Sigmoid colon (tissue), 7 donors: ENCODE data around the gene ACE. TPM values are rescaled to one million over a fixed set of nuclear protein-coding genes. Genes with fewer than 3 reads are reported as not detected.

Experiments used
- DNase-seq: peaks from one replicate; pipeline ENCODE4 v3.0.0-alpha.2; 2019
- H3K27ac ChIP-seq, 4 donors: fragments of 200-600 bp; sonication (generic); one replicate each; pipeline ENCODE4 v1.5.1; 2016 to 2019; ENCODE audit warnings: mild to moderate bottlenecking in 1 of 4
- H3K27me3 ChIP-seq, 3 donors: fragments of 200-600 bp; sonication (generic); one replicate each; pipeline ENCODE4 v1.5.1; 2019; ENCODE audit warnings: mild to moderate bottlenecking in 1 of 3
- H3K36me3 ChIP-seq, 4 donors: fragments of 200-600 bp; sonication (generic); one replicate each; pipeline ENCODE4 v1.5.1; 2016 to 2019
- H3K4me1 ChIP-seq, 4 donors: fragments of 200-600 bp; sonication (generic); one replicate each; pipeline ENCODE4 v1.5.1; 2017 to 2019
- H3K4me3 ChIP-seq, 4 donors: fragments of 200-600 bp; sonication (generic); one replicate each; pipeline ENCODE4 v1.5.1; 2017 to 2019; ENCODE audit warnings: mild to moderate bottlenecking in 2 of 4, moderate library complexity in 1 of 4
- H3K9me3 ChIP-seq, 4 donors: fragments of 200-600 bp in 3 of 4; sonication (generic) in 3 of 4; one replicate each; pipeline versions ENCODE4 v1.5.1 to v1.6.1; 2013 to 2019
- CTCF ChIP-seq, 4 experiments: fragments of 450-650 bp in 3 of 4; fragments of 200-600 bp in 1 of 4; IDR thresholded peaks; one replicate each; pipeline ENCODE4 v1.5.1; 2016 to 2019; ENCODE audit warnings: antibody characterized with exemption in 4 of 4, mild to moderate bottlenecking in 3 of 4, moderate library complexity in 2 of 4
- EP300 ChIP-seq, 4 donors: sonication (generic); formaldehyde crosslinking; IDR thresholded peaks; one replicate each; pipeline ENCODE4 v1.6.1; 2017; ENCODE audit warnings: antibody characterized with exemption in 4 of 4
- POLR2A ChIP-seq, 2 donors: fragments of 450-650 bp; IDR thresholded peaks; one replicate each; pipeline ENCODE4 v1.6.1; 2016; ENCODE audit warnings: antibody characterized with exemption in 2 of 2, mild to moderate bottlenecking in 2 of 2, moderate library complexity in 2 of 2
- POLR2AphosphoS5 ChIP-seq, 4 donors: sonication (generic); formaldehyde crosslinking; IDR thresholded peaks; one replicate each; pipeline ENCODE4 v1.6.1; 2017; ENCODE audit warnings: antibody characterized with exemption in 4 of 4
- WGBS, 2 donors: extraction: QIAGEN DNeasy Blood & Tissue Kit; methylation state at CpG; one replicate each; pipeline ENCODE4 v1.1.7; 2013; 5-methylcytosine and 5-hydroxymethylcytosine counted together
- intact Hi-C: fragments of 100-400 bp; cut with DNase I; formaldehyde crosslinking; loops from one replicate; pipeline ENCODE4 v1.15.1; 2023
- polyA plus RNA-seq, 3 donors: library from polyadenylated mRNA; stranded (reverse); fragments of 200-250 nt; gene quantifications; one replicate each; pipeline ENCODE4 v1.2.3, GENCODE V29; 2013
- total RNA-seq, 4 donors: library from RNA; depleted of rRNA; stranded (reverse); fragments of >200 nt; gene quantifications; one replicate each; pipeline ENCODE4 v1.1.0, GENCODE V29; 2016
- donor health status: healthy with polysubstance abuse.
- donor health status: Bipolar disorder and iron deficiency.
- donor health status: healthy.

ACE gene
- total and polyA plus RNA-seq, 7 donors = 1.4 to 24.9 (median 2.5) TPM

GRCh38 chr17:63492940-63493339, 16.1 kb downstream of the ACE start:
- H3K4me3 ChIP-seq = no peak overlapping the region
- no peak for DNase-seq
- no peaks in the 10 kb centered on the region for H3K36me3 ChIP-seq
- H3K9me3 ChIP-seq = no peaks in the 10 kb centered on the region
- no peak overlapping the region for H3K27ac ChIP-seq
- TF ChIP-seq EP300 (IDR thresholded peaks at IDR 0.05) (no peak), POLR2A (IDR thresholded peaks at IDR 0.05) (no peak), POLR2AphosphoS5 (IDR thresholded peaks at IDR 0.05) (no peak), CTCF (IDR thresholded peaks at IDR 0.05) (no peak)
- intact Hi-C loops = no loop called here
- H3K4me1 ChIP-seq = no peaks in the 10 kb centered on the region
- 93 to 95% methylated on average over 6 of the region's 6 CpGs for WGBS, 2 donors
- no peaks in the 10 kb centered on the region for H3K27me3 ChIP-seq

- Histone ChIP-seq H3K36me3 (no peaks in the 10 kb centered on the region), H3K27ac (no peak overlapping the region), H3K4me3 (no peak overlapping the region), H3K9me3 (no peaks in the 10 kb centered on the region), H3K4me1 (no peaks in the 10 kb centered on the region), H3K27me3 (no peaks in the 10 kb centered on the region)
- 94% methylated on average over 9 of the region's 9 CpGs for WGBS, 2 donors
- no peak for TF ChIP-seq POLR2A (IDR thresholded peaks at IDR 0.05)
- no peak for TF ChIP-seq EP300 (IDR thresholded peaks at IDR 0.05)
- intact Hi-C loops = no loop called here
- no peak for DNase-seq
Observed at GRCh38 chr17:63493411-63493810, 16.6 kb downstream of the ACE start.

GRCh38 chr17:63494300-63494928, 17.6 kb downstream of the ACE start:
- 93% methylated on average over 12 of the region's 12 CpGs for WGBS, 2 donors
- no peak for TF ChIP-seq POLR2A (IDR thresholded peaks at IDR 0.05)
- no peak for TF ChIP-seq EP300 (IDR thresholded peaks at IDR 0.05)
- no peak for TF ChIP-seq POLR2AphosphoS5 (IDR thresholded peaks at IDR 0.05)
- no peak for TF ChIP-seq CTCF (IDR thresholded peaks at IDR 0.05)
- Histone ChIP-seq H3K9me3 (no peaks in the 10 kb centered on the region), H3K27me3 (no peaks in the 10 kb centered on the region), H3K4me3 (no peak overlapping the region), H3K36me3 (no peaks in the 10 kb centered on the region), H3K4me1 (no peaks in the 10 kb centered on the region), H3K27ac (no peak overlapping the region)
- intact Hi-C loops = no loop called here
- DNase-seq = no peak

GRCh38 chr17:63495491-63495890, 18.6 kb downstream of the ACE start:
- intact Hi-C loops = no loop called here
- H3K4me3 ChIP-seq = no peak overlapping the region
- no peaks in the 10 kb centered on the region for H3K4me1 ChIP-seq
- H3K27ac ChIP-seq = no peak overlapping the region
- WGBS, 2 donors = 76 to 86% methylated on average over 6 of the region's 6 CpGs
- DNase-seq = no peak
- no peaks in the 10 kb centered on the region for H3K9me3 ChIP-seq
- H3K36me3 ChIP-seq = no peaks in the 10 kb centered on the region
- H3K27me3 ChIP-seq = peaks cover 0 to 3% (median 0%) of the 10 kb centered on the region in 3 donors
- TF ChIP-seq EP300 (IDR thresholded peaks at IDR 0.05) (no peak), POLR2AphosphoS5 (IDR thresholded peaks at IDR 0.05) (no peak), POLR2A (IDR thresholded peaks at IDR 0.05) (no peak), CTCF (IDR thresholded peaks at IDR 0.05) (no peak)

- intact Hi-C loops = no loop called here
- 92 to 93% methylated on average over 12 of the region's 12 CpGs for WGBS, 2 donors
- H3K27me3 ChIP-seq = peaks cover 0 to 6% (median 0%) of the 10 kb centered on the region in 3 donors
- TF ChIP-seq CTCF (IDR thresholded peaks at IDR 0.05) (no peak), POLR2AphosphoS5 (IDR thresholded peaks at IDR 0.05) (no peak), POLR2A (IDR thresholded peaks at IDR 0.05) (no peak), EP300 (IDR thresholded peaks at IDR 0.05) (no peak)
- H3K4me1 ChIP-seq = no peaks in the 10 kb centered on the region
- H3K4me3 ChIP-seq = no peak overlapping the region
- H3K9me3 ChIP-seq = no peaks in the 10 kb centered on the region
- no peaks in the 10 kb centered on the region for H3K36me3 ChIP-seq
- no peak for DNase-seq
- no peak overlapping the region for H3K27ac ChIP-seq
Observed at GRCh38 chr17:63496177-63496576, 19.3 kb downstream of the ACE start.
